Measurements from ENCODE around the gene FAM47A. TPM values are rescaled to one million over a fixed set of nuclear protein-coding genes. Genes with fewer than 3 reads are reported as not detected.

The FAM47A gene
- polyA plus RNA-seq, 1 experiment: not detected

GRCh38 chrX:34130980-34131744 lies 952 bp downstream of the FAM47A start:
- no peak for TF ChIP-seq CTCF (IDR thresholded peaks at IDR 0.05; ENCODE audit: insufficient read depth, low read depth, low read length)
- Histone ChIP-seq H3K27me3 (ENCODE audit: control insufficient read depth, insufficient read depth, low read length) (no peaks in the 10 kb centered on the region), H3K4me3 (ENCODE audit: low read depth, low read length) (no peak overlapping the region), H3K36me3 (ENCODE audit: control insufficient read depth, insufficient read depth, low read length) (no peaks in the 10 kb centered on the region)
- POLR2A ChIA-PET: no interaction called here
- DNase-seq (ENCODE audit: low read depth): no peak
- CTCF ChIA-PET: no interaction called here

- POLR2A ChIA-PET: no interaction called here
Observed at GRCh38 chrX:34130501-34130900, 1.6 kb downstream of the FAM47A start.

GRCh38 chrX:34126011-34126410 lies 6.1 kb downstream of the FAM47A start:
- POLR2A ChIA-PET: no interaction called here
- Histone ChIP-seq H3K36me3 (ENCODE audit: control insufficient read depth, insufficient read depth, low read length) (no peaks in the 10 kb centered on the region), H3K4me3 (ENCODE audit: low read depth, low read length) (no peak overlapping the region), H3K27me3 (ENCODE audit: control insufficient read depth, insufficient read depth, low read length) (no peaks in the 10 kb centered on the region)
- TF ChIP-seq CTCF (IDR thresholded peaks at IDR 0.05; ENCODE audit: insufficient read depth, low read depth, low read length): no peak
- no peak for DNase-seq (ENCODE audit: low read depth)
- CTCF ChIA-PET: no interaction called here

More at GRCh38 chrX:34130501-34130900, 1.6 kb downstream of the FAM47A start:
- no peak for TF ChIP-seq CTCF (IDR thresholded peaks at IDR 0.05; ENCODE audit: insufficient read depth, low read depth, low read length)
- Histone ChIP-seq H3K4me3 (ENCODE audit: low read depth, low read length) (no peak overlapping the region), H3K27me3 (ENCODE audit: control insufficient read depth, insufficient read depth, low read length) (no peaks in the 10 kb centered on the region), H3K36me3 (ENCODE audit: control insufficient read depth, insufficient read depth, low read length) (no peaks in the 10 kb centered on the region)
- no peak for DNase-seq (ENCODE audit: low read depth)
- CTCF ChIA-PET: no interaction called here

GRCh38 chrX:34119122-34119521 lies 13.0 kb downstream of the FAM47A start:
- no peaks in the 10 kb centered on the region for H3K27me3 ChIP-seq (ENCODE audit: control insufficient read depth, insufficient read depth, low read length)
- no peak for TF ChIP-seq CTCF (IDR thresholded peaks at IDR 0.05; ENCODE audit: insufficient read depth, low read depth, low read length)
- ChIA-PET CTCF (no interaction called here), POLR2A (no interaction called here)
- H3K36me3 ChIP-seq (ENCODE audit: control insufficient read depth, insufficient read depth, low read length): no peaks in the 10 kb centered on the region
- no peak for DNase-seq (ENCODE audit: low read depth)
- H3K4me3 ChIP-seq (ENCODE audit: low read depth, low read length): no peak overlapping the region

GRCh38 chrX:34112459-34112858 lies 19.7 kb downstream of the FAM47A start:
- POLR2A ChIA-PET: no interaction called here
- Histone ChIP-seq H3K4me3 (ENCODE audit: low read depth, low read length) (no peak overlapping the region), H3K27me3 (ENCODE audit: control insufficient read depth, insufficient read depth, low read length) (no peaks in the 10 kb centered on the region), H3K36me3 (ENCODE audit: control insufficient read depth, insufficient read depth, low read length) (no peaks in the 10 kb centered on the region)
- no peak for DNase-seq (ENCODE audit: low read depth)
- CTCF ChIA-PET: no interaction called here
- TF ChIP-seq CTCF (IDR thresholded peaks at IDR 0.05; ENCODE audit: insufficient read depth, low read depth, low read length): no peak
